GM19239 (cell line): Measurements from ENCODE around the gene CSPG4.
"Not testable (repeated sequence)": the region's sequence is repeated elsewhere in the genome, so short reads cannot be mapped to it uniquely, and the experiment has no call there.

Experiments
- DNase-seq: peaks from one replicate; pipeline ENCODE4 v3.0.0; 2011; ENCODE audit warnings: low spot score; ENCODE audit not compliant: insufficient read length
- FAIRE-seq: peaks from 2 replicates; lab custom pipeline; 2011; peaks lifted over from hg19 to GRCh38; lab: Jason Lieb, UNC

Gene CSPG4

GRCh38 chr15:75637245-75638009, 75.2 kb downstream of the CSPG4 start:
- FAIRE-seq (no peak), DNase-seq (no peak)

GRCh38 chr15:75636026-75636425, 76.6 kb downstream of the CSPG4 start:
- FAIRE-seq (no peak), DNase-seq (no peak)

GRCh38 chr15:75633922-75634321, 78.7 kb downstream of the CSPG4 start:
- not testable (repeated sequence) for DNase-seq, FAIRE-seq

GRCh38 chr15:75631935-75632334, 80.7 kb downstream of the CSPG4 start:
- no peak for DNase-seq
- no peak for FAIRE-seq

- FAIRE-seq (peak; percentile 90), DNase-seq (peak; percentile 96)
Observed at GRCh38 chr15:75625542-75626347, 86.9 kb downstream of the CSPG4 start, which contains the start of gene SNUPN. SNUPN (minus strand) TSS chr15:75625725; CDS start chr15:75621051, 4,674 bp downstream.
